ENCODE measurements around the gene KDM5B.

DNA sequence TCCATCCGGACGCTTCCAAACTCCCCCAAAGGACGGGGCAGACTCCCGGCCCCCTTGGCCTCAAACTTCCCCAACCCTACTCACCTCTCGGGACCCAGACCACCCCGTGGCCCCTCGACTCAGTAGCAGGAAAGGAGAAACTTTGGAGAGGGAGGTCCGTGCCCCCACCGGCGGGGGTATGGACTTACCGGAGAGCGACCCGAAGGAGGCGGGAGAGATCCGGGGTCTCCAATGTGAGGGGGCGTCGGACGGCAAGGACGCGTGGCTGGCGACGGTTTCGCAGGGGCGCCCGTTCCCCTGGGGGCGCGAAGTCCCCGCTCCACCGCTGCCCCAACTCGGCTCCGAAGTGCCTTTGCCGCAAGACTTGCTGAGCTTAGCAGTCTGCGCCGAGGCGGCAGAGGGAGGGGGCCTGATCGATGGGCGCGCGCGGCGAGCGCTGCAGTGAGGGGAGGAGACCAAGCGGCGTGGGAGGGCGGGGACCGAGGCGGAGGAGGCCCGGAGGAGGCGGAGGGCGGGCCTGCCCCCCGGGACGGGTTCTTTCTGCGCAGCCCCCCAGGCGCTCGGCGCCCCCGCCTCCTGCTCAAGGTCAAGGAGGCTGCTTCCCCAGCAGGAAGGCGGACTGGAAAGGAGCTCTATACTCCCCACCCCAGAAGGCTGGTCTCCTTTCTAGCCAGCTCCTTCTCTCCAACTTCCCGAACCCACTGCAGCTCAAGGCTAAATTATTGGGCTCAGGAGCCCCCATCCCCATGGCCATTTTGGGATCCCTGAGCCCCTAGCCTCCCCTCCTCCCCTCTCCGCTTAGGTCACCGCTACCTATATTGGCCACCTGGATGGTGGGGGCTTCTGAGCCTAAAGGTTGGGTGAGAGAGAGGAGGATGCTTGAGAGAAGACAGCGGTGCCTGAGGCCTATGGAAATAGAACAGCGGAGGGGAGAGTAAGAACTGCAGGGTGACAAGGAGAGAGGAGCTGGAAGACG, 97.9 kb downstream of the KDM5B start, which contains the start of gene SYT2:
- no peak for TF ChIP-seq EZH2 (IDR thresholded peaks at IDR 0.05; ENCODE audit: borderline replicate concordance, low read depth, low read length, poor library complexity, severe bottlenecking)
- TF ChIP-seq, protein P1, sequence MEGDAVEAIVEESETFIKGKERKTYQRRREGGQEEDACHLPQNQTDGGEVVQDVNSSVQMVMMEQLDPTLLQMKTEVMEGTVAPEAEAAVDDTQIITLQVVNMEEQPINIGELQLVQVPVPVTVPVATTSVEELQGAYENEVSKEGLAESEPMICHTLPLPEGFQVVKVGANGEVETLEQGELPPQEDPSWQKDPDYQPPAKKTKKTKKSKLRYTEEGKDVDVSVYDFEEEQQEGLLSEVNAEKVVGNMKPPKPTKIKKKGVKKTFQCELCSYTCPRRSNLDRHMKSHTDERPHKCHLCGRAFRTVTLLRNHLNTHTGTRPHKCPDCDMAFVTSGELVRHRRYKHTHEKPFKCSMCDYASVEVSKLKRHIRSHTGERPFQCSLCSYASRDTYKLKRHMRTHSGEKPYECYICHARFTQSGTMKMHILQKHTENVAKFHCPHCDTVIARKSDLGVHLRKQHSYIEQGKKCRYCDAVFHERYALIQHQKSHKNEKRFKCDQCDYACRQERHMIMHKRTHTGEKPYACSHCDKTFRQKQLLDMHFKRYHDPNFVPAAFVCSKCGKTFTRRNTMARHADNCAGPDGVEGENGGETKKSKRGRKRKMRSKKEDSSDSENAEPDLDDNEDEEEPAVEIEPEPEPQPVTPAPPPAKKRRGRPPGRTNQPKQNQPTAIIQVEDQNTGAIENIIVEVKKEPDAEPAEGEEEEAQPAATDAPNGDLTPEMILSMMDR (conservative IDR thresholded peaks at IDR 0.05; ENCODE audit: low read depth, low read length) = no peak
